Left renal cortex interstitium (tissue), 4 donors: Measurements from ENCODE around the gene CEACAM5. TPM values are rescaled to one million over a fixed set of nuclear protein-coding genes. Genes with fewer than 3 reads are reported as not detected.
"Not testable (repeated sequence)": the region's sequence is repeated elsewhere in the genome, so short reads cannot be mapped to it uniquely, and the experiment has no call there.

Source experiments
- DNase-seq, 4 donors: peaks; one replicate each; pipeline ENCODE4 v3.0.0-alpha.2; 2013; ENCODE audit warnings: low read depth in 4 of 4, low spot score in 2 of 4, missing footprints in 1 of 4
- polyA plus RNA-seq, 4 donors: library from polyadenylated mRNA; unstranded; fragments of 120-200 nt; gene quantifications; one replicate each; pipeline ENCODE4 v1.2.1, GENCODE V29; 2013; ENCODE audit not compliant: insufficient read length in 4 of 4

The CEACAM5 gene
- polyA plus RNA-seq, 4 donors, result 0.08 to 0.13 (median 0.08) TPM

DNA sequence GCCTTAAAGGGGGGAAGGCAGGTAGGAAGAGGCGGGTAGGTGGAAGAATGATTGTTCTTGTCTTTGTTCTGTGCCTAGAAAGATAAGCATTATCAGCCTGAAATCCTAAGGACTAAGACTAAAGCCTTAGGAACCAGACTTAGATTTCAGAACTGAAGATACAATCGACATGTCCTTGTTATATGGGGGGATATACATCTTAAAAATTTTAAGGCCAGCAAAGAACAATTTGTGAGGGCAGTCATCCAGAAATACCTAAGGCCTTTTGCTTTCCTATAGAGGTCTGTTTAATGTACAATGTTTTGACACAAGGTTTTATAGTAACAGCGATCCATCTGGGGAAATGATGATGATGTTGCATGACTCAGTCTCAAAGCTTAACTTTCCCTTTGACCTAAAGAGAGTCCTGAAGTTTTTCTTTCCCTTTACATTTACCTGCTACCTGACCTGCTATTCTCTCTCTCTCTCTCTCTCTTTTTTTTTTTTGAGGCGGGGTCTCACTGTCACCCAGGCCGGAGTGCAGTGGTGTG lies 26.7 kb downstream of the CEACAM5 start:
- no peak for DNase-seq

DNA sequence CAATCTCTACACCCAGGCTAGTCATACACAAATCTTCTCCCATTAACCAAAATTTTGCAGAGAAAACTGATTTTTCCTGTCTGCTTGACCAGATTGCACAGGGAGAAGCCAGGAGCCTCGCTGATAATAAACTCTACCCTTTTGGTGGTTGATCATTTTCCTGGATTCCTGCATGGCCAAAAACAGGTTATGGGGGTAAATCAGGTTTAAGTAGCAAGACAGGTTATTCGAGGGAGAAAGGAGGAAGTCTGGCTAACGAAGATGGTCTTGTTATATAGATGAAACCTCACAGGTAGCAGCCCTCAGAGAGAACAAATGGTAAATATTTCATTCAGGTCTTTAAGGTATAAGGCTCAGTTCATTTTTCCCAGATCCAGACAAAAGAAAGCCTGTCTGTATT lies 30.9 kb downstream of the CEACAM5 start:
- DNase-seq, result no peak

DNA sequence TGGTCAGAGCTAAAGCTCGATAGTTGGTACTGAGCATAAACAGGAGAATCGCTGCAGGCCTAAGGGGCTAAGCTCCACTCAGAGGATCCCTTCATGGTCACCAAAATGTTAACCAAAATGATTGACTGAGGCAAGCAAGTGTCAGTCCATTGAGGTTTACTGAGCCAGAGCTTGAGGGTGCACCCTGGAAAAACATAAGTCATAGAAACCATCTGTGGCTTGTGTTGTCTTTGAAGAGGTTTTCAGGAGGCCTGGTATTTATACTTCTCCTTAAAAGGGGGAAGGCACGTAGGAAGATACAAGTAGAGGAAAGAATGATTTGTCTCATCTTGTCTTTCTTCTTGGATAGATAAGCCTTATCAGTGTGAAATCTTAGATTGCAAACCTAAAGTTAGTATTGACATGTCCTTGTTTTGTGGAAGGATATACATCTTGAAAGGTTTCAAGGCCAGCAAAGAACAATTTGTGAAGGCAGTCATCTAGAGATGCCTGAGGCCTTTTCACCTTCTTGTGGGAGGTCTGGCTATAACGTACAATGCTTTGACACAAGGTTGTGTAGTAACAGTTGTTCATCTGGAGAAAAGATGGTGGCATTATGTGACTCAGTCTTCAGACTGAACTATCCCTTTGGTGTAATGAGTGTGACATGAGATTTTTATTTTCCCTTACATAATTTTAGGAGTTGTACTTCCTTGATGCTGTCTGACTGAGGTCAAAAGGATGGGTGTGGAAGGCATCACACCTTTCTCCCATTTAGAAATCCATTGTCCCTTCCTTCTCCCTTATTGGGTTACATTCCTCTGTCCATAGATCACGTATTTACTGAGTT lies 32.2 kb downstream of the CEACAM5 start:
- no peak for DNase-seq

DNA sequence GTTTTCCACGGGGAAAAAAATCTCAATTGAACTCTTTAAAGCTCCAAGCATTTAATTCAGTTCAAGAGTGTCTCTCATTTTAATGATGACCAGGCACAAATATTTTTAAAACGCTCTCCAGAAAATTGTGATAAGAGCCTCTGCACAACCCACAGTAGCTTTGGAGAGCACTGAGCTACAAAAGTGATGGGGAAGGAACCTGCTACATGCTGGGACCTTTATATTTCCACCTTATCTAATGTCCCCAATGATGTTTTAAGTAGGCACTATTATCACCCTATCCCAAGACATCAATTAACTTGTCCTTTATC lies 32.8 kb downstream of the CEACAM5 start:
- DNase-seq, result no peak

DNA sequence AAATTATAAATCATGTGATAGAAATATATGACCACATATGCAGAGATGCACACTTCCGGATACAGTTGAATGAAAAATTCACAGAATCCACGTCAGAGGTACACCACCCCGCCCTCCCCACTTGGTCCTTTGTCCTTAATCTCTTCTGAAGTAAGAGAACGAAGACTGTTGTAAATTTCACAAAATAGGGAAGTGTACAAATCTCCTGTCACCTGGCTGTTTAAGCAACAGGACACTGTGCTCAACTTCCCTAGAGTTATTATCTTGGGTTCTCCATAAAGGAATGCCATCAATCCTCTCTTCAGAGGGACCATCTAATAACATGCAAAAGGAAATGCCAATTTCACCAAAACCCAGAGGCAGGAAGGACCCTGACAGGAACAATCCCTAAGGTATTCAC lies 36.4 kb downstream of the CEACAM5 start:
- no peak for DNase-seq

DNA sequence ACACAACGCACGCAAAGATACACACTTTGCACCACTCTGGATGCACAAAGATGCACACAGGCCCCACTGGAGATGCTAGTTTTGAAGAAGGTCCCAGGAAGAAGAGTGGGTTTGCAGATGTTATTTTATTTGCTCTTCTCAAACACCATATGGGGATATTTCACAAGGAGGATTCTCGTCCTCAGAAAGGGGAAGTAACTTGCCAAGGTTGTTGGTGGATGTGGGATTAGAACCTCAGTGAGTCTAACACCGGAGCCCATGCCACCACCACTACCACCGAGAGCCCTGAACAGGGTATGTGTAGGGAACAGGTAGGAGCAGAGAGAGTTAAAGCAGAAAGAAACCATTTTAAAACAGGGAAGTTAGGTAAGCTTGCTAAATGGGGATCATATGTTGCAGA lies 37.3 kb downstream of the CEACAM5 start:
- no peak for DNase-seq

DNA sequence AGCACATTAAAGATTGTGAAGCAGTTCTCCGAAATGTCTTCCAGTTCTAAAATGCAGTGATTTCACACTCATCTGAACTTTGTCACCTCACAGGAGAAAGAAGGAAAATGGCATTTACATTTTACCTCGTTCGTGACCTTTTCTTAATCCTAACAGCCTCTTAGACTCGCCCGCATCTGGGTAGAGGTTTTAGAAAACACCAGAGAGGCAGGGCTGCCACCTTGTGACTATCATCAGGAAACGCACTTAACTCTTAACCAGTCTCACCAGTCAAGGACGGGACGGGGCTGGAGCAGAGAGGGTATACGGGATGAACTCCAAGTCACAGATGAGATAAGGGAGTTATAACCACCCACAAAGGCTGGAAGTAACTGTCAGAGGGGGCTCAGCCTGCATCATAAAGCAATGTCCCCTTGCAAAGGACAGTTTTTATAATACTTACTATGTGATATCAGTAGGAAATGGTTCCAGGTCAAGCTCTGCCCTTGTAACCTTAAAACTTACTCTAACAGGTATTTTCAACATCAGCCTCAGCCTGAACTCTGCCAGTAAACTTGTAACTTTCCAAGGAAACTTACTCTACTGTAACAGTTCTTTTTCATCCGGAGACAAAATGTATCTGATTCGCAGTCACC lies 38.3 kb downstream of the CEACAM5 start:
- DNase-seq, result no peak

DNA sequence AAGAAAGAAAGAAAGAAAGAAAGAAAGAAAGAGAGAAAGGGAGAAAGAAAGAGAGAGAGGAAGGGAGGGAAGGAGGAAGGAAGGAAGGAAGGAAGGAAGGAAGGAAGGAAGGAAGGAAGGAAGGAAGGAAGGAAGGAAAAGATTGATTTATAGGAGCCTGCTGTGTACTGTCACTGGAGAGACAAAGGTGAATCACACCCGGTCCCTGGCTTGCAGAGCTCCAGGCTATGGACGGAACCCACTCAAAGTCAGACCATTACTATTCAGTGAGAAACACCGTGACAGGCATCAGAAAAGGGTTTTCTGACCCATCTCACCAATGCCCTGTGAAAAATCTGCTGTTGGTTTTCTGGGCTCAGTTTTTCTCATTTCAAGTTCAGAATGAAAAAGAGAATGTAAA lies 39.6 kb downstream of the CEACAM5 start:
- no peak for DNase-seq

DNA sequence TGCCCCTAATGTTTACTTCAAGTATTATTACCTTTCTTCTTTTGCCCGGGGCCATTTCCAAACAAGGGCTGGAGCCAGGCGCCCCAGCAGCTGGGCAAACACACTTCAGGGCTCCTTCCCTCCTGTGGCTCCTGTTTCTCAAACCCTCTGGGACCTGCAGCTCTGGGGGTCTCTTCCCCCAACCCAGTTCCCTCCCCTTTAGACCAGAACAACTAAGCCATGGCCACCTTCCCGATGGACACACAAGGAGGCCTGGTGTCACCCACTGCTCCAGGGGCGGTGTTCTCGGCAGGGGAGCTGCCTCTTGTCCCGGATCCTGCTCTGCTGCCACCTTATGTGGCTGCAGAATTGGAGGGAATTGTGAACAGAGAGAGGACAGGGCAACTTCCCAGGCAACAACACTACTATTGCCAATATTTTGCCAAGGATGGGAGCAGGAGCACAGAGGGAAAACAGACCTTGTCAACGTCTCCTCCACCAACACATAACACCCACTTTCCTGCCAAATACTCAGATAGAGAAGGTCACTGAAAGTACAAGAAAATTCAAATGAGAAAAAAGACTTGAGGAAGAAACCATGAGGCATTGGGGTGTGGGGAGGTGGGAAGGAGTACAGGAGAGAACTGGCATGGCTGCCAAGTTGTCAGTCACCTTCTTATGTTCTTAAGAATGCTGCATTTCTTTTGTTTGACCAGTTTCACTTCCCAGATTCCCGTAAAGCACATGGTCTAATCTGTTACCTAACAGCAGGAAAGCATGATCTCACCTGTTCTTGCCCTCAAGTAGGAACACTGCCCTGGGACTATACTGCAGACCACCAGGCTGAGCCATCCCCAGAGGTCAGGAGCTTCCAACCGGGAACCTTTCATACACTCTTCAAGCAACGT lies 42.1 kb downstream of the CEACAM5 start:
- DNase-seq, result not testable (repeated sequence)

- DNase-seq, result no peak
Measured at GRCh38 chr19:41753159-41753558, 44.7 kb downstream of the CEACAM5 start.

GRCh38 chr19:41753936-41754529 lies 45.6 kb downstream of the CEACAM5 start:
- peak in 1 of 4 donors; percentile 2 for DNase-seq

- no peak for DNase-seq
Measured at GRCh38 chr19:41755328-41755913, 47.0 kb downstream of the CEACAM5 start, which contains the start of gene CEACAM6. Gene CEACAM6 (plus strand): TSS chr19:41755530. CDS start chr19:41755639, 109 bp downstream.

- DNase-seq, result no peak
Measured at GRCh38 chr19:41758846-41759245, 50.4 kb downstream of the CEACAM5 start.

- no peak for DNase-seq
Measured at GRCh38 chr19:41767115-41767514, 58.7 kb downstream of the CEACAM5 start.

- DNase-seq, result not testable (repeated sequence)
Measured at GRCh38 chr19:41768105-41768504, 59.7 kb downstream of the CEACAM5 start.

- DNase-seq, result no peak
Measured at GRCh38 chr19:41769608-41770007, 61.2 kb downstream of the CEACAM5 start.

- no peak for DNase-seq
Measured at GRCh38 chr19:41771410-41771809, 63.0 kb downstream of the CEACAM5 start.

DNA sequence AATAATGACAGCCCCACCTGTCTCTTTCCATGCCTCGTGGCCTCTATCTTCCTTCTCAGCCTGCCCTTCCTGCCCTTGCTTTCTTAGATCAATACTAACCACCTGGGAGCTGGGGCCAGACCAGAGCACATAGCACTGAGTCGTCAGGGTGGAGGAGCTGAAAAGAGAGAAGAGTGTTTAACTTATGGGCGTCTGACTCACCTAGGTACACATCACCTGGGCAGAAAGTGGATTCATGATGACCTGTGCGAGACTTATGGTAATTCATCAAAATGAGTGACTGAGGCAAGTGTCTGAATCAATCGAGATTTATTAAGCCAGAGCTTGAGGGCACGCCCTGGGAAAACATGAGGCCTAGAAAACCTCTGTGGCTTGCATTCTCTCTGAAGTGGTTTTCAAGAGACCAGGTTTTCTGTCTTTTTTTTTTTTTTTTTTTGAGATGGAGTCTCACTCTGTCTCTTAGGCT lies 66.1 kb downstream of the CEACAM5 start:
- no peak for DNase-seq

DNA sequence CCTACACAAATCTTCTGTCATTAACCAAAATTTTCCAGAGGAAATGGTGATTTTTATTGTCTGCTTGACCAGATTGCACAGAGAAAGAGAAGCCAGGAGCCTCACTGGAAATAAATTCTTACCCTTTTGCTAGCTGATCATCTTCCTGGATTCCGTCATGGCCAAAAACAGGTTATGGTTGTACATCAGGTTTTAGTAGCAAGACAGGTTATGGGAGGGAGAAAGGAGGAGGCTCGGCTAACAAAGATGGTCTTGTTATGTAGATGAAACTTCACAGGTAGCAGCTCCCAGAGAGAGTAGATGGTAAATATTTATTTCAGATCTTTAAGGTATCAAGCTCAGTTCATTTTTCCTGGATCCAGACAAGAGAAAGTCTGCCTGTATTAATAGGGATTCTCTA lies 68.3 kb downstream of the CEACAM5 start:
- no peak for DNase-seq
